Measurements from ENCODE around the gene SLCO1A2.
A peak's percentile ranks its signal among the peaks of the same experiment; 100 is the strongest.

Gene SLCO1A2

DNA sequence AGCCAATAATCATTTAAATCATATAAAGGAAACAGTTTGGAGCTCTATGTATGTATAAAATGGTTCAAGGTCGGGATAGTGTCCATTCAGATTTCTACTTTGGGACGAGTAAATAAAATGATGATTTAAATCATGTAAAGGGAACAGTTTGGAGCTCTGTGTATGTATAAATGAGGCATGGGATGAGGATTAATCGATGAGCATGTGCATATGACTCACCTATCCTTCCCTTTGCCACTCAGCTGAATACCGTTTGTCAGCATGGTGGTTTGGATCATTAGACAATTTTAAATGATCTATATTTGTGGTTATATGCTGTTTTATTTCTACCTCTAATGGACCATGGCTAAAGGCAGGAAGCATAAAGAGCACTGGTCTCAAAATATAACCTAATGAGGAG, 7.1 kb upstream of the SLCO1A2 start (continued):
- TF ChIP-seq, protein P1, sequence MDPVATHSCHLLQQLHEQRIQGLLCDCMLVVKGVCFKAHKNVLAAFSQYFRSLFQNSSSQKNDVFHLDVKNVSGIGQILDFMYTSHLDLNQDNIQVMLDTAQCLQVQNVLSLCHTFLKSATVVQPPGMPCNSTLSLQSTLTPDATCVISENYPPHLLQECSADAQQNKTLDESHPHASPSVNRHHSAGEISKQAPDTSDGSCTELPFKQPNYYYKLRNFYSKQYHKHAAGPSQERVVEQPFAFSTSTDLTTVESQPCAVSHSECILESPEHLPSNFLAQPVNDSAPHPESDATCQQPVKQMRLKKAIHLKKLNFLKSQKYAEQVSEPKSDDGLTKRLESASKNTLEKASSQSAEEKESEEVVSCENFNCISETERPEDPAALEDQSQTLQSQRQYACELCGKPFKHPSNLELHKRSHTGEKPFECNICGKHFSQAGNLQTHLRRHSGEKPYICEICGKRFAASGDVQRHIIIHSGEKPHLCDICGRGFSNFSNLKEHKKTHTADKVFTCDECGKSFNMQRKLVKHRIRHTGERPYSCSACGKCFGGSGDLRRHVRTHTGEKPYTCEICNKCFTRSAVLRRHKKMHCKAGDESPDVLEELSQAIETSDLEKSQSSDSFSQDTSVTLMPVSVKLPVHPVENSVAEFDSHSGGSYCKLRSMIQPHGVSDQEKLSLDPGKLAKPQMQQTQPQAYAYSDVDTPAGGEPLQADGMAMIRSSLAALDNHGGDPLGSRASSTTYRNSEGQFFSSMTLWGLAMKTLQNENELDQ (tag by site-specific recombination; IDR thresholded peaks at IDR 0.05; ENCODE audit: low read depth): no peak
- TF ChIP-seq ZNF214 (tag by site-specific recombination; IDR thresholded peaks at IDR 0.05; ENCODE audit: borderline replicate concordance): no peak
- no peak for TF ChIP-seq SP3 (tag by site-specific recombination; IDR thresholded peaks at IDR 0.05)
- TF ChIP-seq SALL2 (tag by site-specific recombination; IDR thresholded peaks at IDR 0.05; ENCODE audit: borderline replicate concordance): no peak
- TF ChIP-seq ZNF664 (tag by site-specific recombination; IDR thresholded peaks at IDR 0.05): no peak
- no peak for TF ChIP-seq KLF8 (tag by site-specific recombination; IDR thresholded peaks at IDR 0.05)
- TF ChIP-seq ZNF585B (tag by site-specific recombination; IDR thresholded peaks at IDR 0.05): no peak

- H3K9me3 ChIP-seq (ENCODE audit: control insufficient read depth, insufficient read depth, low read depth, low read length): no peaks in the 10 kb centered on the region
- TF ChIP-seq ZNF777 (tag by site-specific recombination; IDR thresholded peaks at IDR 0.05; ENCODE audit: borderline replicate concordance) (no peak), ZBTB21 (tag by site-specific recombination; IDR thresholded peaks at IDR 0.05) (peak; percentile 34; the same call in 1 of the 2 replicates), RBAK (tag by site-specific recombination; IDR thresholded peaks at IDR 0.05) (no peak)
- no peak overlapping the region for H3K27ac ChIP-seq (ENCODE audit: extremely low read depth, low read depth, low read length)
- POLR2A ChIA-PET: no interaction called here
- no peak overlapping the region for H3K4me3 ChIP-seq (ENCODE audit: low read depth, low read length)
- H3K36me3 ChIP-seq (ENCODE audit: control insufficient read depth in 2 of 2, insufficient read depth in 1 of 2, low read length in 2 of 2): no peaks in the 10 kb centered on the region
- no peaks in the 10 kb centered on the region for H3K4me1 ChIP-seq (ENCODE audit: control insufficient read depth, insufficient read depth, low read length)
- CTCF ChIA-PET: no interaction called here
Measured at GRCh38 chr12:21340403-21340802, 5.7 kb upstream of the SLCO1A2 start.

- TF ChIP-seq ZNF677 (tag by site-specific recombination; IDR thresholded peaks at IDR 0.05): no peak
- TF ChIP-seq GFI1B (tag by site-specific recombination; IDR thresholded peaks at IDR 0.05): no peak
- no peak for TF ChIP-seq ZNF747 (tag by site-specific recombination; IDR thresholded peaks at IDR 0.05)
- no peak for TF ChIP-seq ZNF580 (tag by site-specific recombination; IDR thresholded peaks at IDR 0.05)
- TF ChIP-seq ZFHX2 (tag by site-specific recombination; conservative IDR thresholded peaks at IDR 0.05): no peak
- TF ChIP-seq PRDM1 (tag by site-specific recombination; IDR thresholded peaks at IDR 0.05): no peak
- no peak for TF ChIP-seq ZNF280C (tag by site-specific recombination; IDR thresholded peaks at IDR 0.05)
- TF ChIP-seq ZNF214 (tag by site-specific recombination; IDR thresholded peaks at IDR 0.05; ENCODE audit: borderline replicate concordance): no peak
- TF ChIP-seq ZNF48 (tag by site-specific recombination; IDR thresholded peaks at IDR 0.05): no peak
- no peak for TF ChIP-seq ZNF777 (tag by site-specific recombination; IDR thresholded peaks at IDR 0.05; ENCODE audit: borderline replicate concordance)
- no peak for TF ChIP-seq HOXA7 (CRISPR knock-in tag; IDR thresholded peaks at IDR 0.05; ENCODE audit: borderline replicate concordance)
- no peak for TF ChIP-seq ZNF513 (tag by site-specific recombination; IDR thresholded peaks at IDR 0.05)
- no peak for TF ChIP-seq ZNF114 (tag by site-specific recombination; IDR thresholded peaks at IDR 0.05)
- Histone ChIP-seq H3K4me3 (ENCODE audit: low read depth, low read length) (no peak overlapping the region), H3K27ac (ENCODE audit: extremely low read depth, low read depth, low read length) (no peak overlapping the region), H3K4me1 (ENCODE audit: control insufficient read depth, insufficient read depth, low read length) (no peaks in the 10 kb centered on the region), H3K9me3 (ENCODE audit: control insufficient read depth, insufficient read depth, low read depth, low read length) (no peaks in the 10 kb centered on the region), H3K36me3 (ENCODE audit: control insufficient read depth in 2 of 2, insufficient read depth in 1 of 2, low read length in 2 of 2) (no peaks in the 10 kb centered on the region)
- POLR2A ChIA-PET: no interaction called here
- CTCF ChIA-PET: interaction anchor here (0.5 kb wide), 1 partner anchor 372 kb away, joined by 3 read pairs; no protein-coding TSS in a partner anchor
Measured at GRCh38 chr12:21339921-21340320, 5.2 kb upstream of the SLCO1A2 start.

Measured in HEK293 (cell line).